Heart right ventricle (tissue), 16 donors: ENCODE results near the gene SLC35D1. TPM values are rescaled to one million over a fixed set of nuclear protein-coding genes. Genes with fewer than 3 reads are reported as not detected.

ENCODE experiments used
- ATAC-seq, 8 donors: fragments of 200-7000 bp; cut with Tn5 transposase; one replicate each; pipeline ENCODE4 v1.9.1; 2020; ENCODE audit warnings: mild to moderate bottlenecking in 8 of 8, moderate library complexity in 8 of 8, moderate number of reproducible peaks in 1 of 8
- DNase-seq, 2 donors: peaks; one replicate each; pipeline ENCODE4 v3.0.0-alpha.2; 2020
- H3K27ac ChIP-seq, 10 donors: fragments of 200-600 bp; sonication (generic) in 2 of 10; one replicate each; pipeline versions ENCODE4 v1.5.0 to v1.8.0; 2020 to 2022; ENCODE audit warnings: mild to moderate bottlenecking in 3 of 10
- H3K27me3 ChIP-seq, 7 donors: fragments of 200-600 bp; one replicate each; pipeline ENCODE4 v1.8.0; 2021 to 2022; ENCODE audit warnings: mild to moderate bottlenecking in 2 of 7
- H3K36me3 ChIP-seq, 9 donors: fragments of 200-600 bp; sonication (generic) in 1 of 9; one replicate each; pipeline versions ENCODE4 v1.5.0 to v1.8.0; 2020 to 2022; ENCODE audit warnings: mild to moderate bottlenecking in 2 of 9
- H3K4me1 ChIP-seq, 9 donors: fragments of 200-600 bp; sonication (generic) in 1 of 9; one replicate each; pipeline versions ENCODE4 v1.5.0 to v1.8.0; 2020 to 2022; ENCODE audit warnings: mild to moderate bottlenecking in 4 of 9
- H3K4me3 ChIP-seq, 10 donors: fragments of 200-600 bp; sonication (generic) in 2 of 10; one replicate each; pipeline versions ENCODE4 v1.5.0 to v1.8.0; 2020 to 2022; ENCODE audit warnings: mild to moderate bottlenecking in 7 of 10, moderate library complexity in 2 of 10
- H3K9me3 ChIP-seq, 11 donors: fragments of 200-600 bp in 10 of 11; sonication (generic) in 2 of 11; one replicate each; pipeline versions ENCODE4 v1.5.0 to v1.8.0; 2013 to 2022; ENCODE audit warnings: mild to moderate bottlenecking in 2 of 11, control low read depth in 1 of 11, moderate library complexity in 1 of 11
- CTCF ChIP-seq, 9 donors: fragments of 200-600 bp; sonication (generic) in 2 of 9; IDR thresholded peaks; one replicate each; pipeline versions ENCODE4 v1.5.0 to v1.8.0; 2021 to 2022; ENCODE audit warnings: antibody characterized with exemption in 9 of 9, mild to moderate bottlenecking in 5 of 9, moderate library complexity in 1 of 9
- WGBS, 2 donors: extraction: QIAGEN DNeasy Blood & Tissue Kit; methylation state at CpG; one replicate each; pipeline ENCODE4 v1.1.7; 2013; ENCODE audit warnings: inconsistent platforms in 1 of 2; 5-methylcytosine and 5-hydroxymethylcytosine counted together
- intact Hi-C, 10 donors: fragments of 100-400 bp; cut with DNase I; formaldehyde crosslinking; loops; one replicate each; pipeline versions ENCODE4 v1.11.1 to v1.14.2; 2022
- polyA plus RNA-seq, 2 donors: library from polyadenylated mRNA; stranded (reverse); fragments of 200-250 nt; gene quantifications; one replicate each; pipeline ENCODE4 v1.2.3, GENCODE V29; 2013
- total RNA-seq, 10 donors: library from RNA; stranded (reverse); fragmentation: NEBNext Ultra II Directional in 3 of 10; extraction: Animal tissue kit (Norgen Biotek cat#: 25700) in 3 of 10; gene quantifications; one replicate each; pipeline versions ENCODE4 v1.2.1 to v1.2.4, GENCODE V29; 2021 to 2023
- donor health status: Arrhythmogenic right ventricular cardiomyopathy.
- donor health status: ischemic (EF 13 %, LVEDD 7.1; RV severe dilation, severe dysfunction).
- donor health status: healthy with polysubstance abuse.
- donor health status: DM: no; HTN: yes; CAD: no.
- donor health status: DM: no; HTN: no; CAD: no.
- donor health status: ischemic (EF 25% LVEDD 6.9; RV normal size, moderate dysfunction).
- donor health status: ischemic (EF 25% LVEDD 5.7; RV mildly dilated, moderate dysfunction).
- donor health status: healthy.
- donor health status: DM: yes; HTN: yes; CAD: no.
- donor health status: Ischemic cardiomyopathy.
- donor health status: ischemic (EF 35%, LVEDD 5.7; RV mildly dilated, moderate dysfunction).
- donor health status: nonischemic (EF 11% LVEDD 7.7; RV severe dilation, severe dysfunction).
- donor health status: DM: yes; HTN: yes; CAD: no.
- donor health status: PGD.
- donor health status: ischemic (EF 29% LVEDD 5.4; RV normal size, mild dysfunction).
- donor health status: nonischemic (EF 23%, LVEDD 6.1; RV moderate dilation, normal function).

SLC35D1 gene
- total and polyA plus RNA-seq, 12 donors, result 1.6 to 5.8 (median 4.7) TPM

DNA sequence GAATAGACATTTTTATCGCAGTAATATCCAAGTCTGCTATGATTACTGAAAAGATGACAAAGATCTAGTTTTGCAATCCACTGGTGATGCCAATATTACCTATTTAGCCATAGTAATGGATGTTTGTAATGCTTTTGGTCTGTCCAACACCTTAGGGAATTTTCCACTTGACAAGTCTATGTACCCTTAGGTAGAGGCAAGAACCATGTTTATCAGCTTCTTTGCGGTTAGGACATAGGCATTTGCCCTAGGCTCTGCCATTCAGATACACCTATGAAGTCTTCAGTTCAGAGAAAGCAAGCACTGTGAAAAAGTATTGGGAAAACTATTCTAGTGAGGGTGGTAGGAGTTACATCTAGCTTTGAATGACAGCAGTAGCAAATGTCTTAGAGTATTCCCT is 40.2 kb upstream of the SLC35D1 start:
- H3K36me3 ChIP-seq, result no peaks in the 10 kb centered on the region
- DNase-seq, result no peak
- no peak overlapping the region for H3K4me3 ChIP-seq
- H3K27me3 ChIP-seq, result peaks cover 0 to 18% (median 5%) of the 10 kb centered on the region in 7 donors
- TF ChIP-seq CTCF (IDR thresholded peaks at IDR 0.05), result no peak
- no peak overlapping the region for H3K27ac ChIP-seq
- H3K9me3 ChIP-seq, result peaks cover 0 to 9% (median 0%) of the 10 kb centered on the region in 11 donors
- H3K4me1 ChIP-seq, result no peaks in the 10 kb centered on the region
- ATAC-seq, result no peak
- 87 to 88% methylated on average over 2 of the region's 2 CpGs for WGBS, 2 donors
- intact Hi-C loops, result no loop called here

GRCh38 chr1:67089685-67090208 is 35.8 kb upstream of the SLC35D1 start:
- ATAC-seq (no peak), DNase-seq (no peak)
- intact Hi-C loops, result no loop called here
- H3K4me1 ChIP-seq, result no peaks in the 10 kb centered on the region
- no peak overlapping the region for H3K4me3 ChIP-seq
- H3K27ac ChIP-seq, result no peak overlapping the region
- 85 to 91% methylated on average over 1 of the region's 1 CpG for WGBS, 2 donors
- H3K27me3 ChIP-seq, result peaks cover 0 to 14% (median 5%) of the 10 kb centered on the region in 7 donors
- TF ChIP-seq CTCF (IDR thresholded peaks at IDR 0.05), result no peak
- peaks cover 0 to 12% (median 0%) of the 10 kb centered on the region in 11 donors for H3K9me3 ChIP-seq
- H3K36me3 ChIP-seq, result no peaks in the 10 kb centered on the region

DNA sequence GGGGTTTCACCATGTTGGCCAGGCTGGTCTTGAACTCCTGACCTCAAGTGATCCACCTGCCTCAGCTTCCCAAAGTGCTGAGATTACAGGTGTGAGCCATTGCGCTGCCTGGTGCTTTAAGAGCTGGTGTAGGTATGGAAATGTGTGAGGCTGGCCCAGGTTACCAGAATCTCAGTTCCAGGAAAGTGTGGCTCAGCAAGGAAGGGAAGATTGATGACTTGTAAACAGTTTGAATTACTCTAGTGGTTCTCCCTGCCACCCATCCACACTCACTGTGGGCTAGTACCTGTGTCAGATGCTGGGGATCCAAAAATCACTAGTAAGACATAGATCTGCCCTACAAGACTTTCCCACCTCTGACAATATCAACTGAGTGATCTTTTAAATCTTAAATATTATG is 34.5 kb upstream of the SLC35D1 start:
- ATAC-seq (no peak), DNase-seq (no peak)
- no peaks in the 10 kb centered on the region for H3K4me1 ChIP-seq
- no peak overlapping the region for H3K27ac ChIP-seq
- peaks cover 0 to 6% (median 0%) of the 10 kb centered on the region in 7 donors for H3K27me3 ChIP-seq
- H3K36me3 ChIP-seq, result no peaks in the 10 kb centered on the region
- 93 to 100% methylated on average over 1 of the region's 1 CpG for WGBS, 2 donors
- H3K4me3 ChIP-seq, result no peak overlapping the region
- intact Hi-C loops, result no loop called here
- H3K9me3 ChIP-seq, result peaks cover 0 to 12% (median 0%) of the 10 kb centered on the region in 11 donors
- TF ChIP-seq CTCF (IDR thresholded peaks at IDR 0.05), result no peak

DNA sequence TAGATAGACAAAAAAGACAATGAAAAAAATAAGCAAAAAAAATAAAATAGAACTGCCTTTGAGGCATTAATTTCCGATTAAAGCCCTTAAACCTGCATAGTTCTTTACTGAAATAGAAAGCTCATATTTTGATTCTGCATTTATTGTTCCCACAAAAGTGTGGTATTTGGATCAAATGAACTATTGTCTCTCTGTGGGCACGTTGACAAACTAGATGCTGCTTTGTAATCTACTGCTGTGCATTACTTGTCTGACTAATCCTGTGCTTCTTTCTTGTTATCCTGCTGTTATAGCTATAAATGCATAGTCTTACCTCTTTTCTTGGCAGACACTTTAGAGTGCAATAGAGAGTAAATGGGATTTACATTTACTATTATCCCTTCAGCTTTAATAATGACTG is 31.4 kb upstream of the SLC35D1 start:
- H3K4me1 ChIP-seq, result no peaks in the 10 kb centered on the region
- H3K36me3 ChIP-seq, result no peaks in the 10 kb centered on the region
- no peak overlapping the region for H3K27ac ChIP-seq
- peaks cover 0 to 12% (median 0%) of the 10 kb centered on the region in 11 donors for H3K9me3 ChIP-seq
- no peak for DNase-seq
- intact Hi-C loops, result no loop called here
- no peak overlapping the region for H3K4me3 ChIP-seq
- no peak for ATAC-seq
- TF ChIP-seq CTCF (IDR thresholded peaks at IDR 0.05), result no peak
- H3K27me3 ChIP-seq, result no peaks in the 10 kb centered on the region
- WGBS, 2 donors, result 43 to 45% methylated on average over 2 of the region's 2 CpGs
